Body of pancreas (tissue), 4 donors: ENCODE data around the gene F2.

ENCODE experiments used
- CTCF ChIP-seq, 7 experiments: fragments of 450-650 bp in 4 of 7; fragments of 200-600 bp in 3 of 7; sonication (generic) in 3 of 7; IDR thresholded peaks; one replicate each; pipeline ENCODE4 v1.5.1; 2016 to 2019; ENCODE audit warnings: antibody characterized with exemption in 7 of 7
- POLR2A ChIP-seq, 3 donors: fragments of 450-650 bp; IDR thresholded peaks; one replicate each; pipeline ENCODE4 v1.6.1; 2016; ENCODE audit warnings: antibody characterized with exemption in 3 of 3, mild to moderate bottlenecking in 2 of 3

DNA sequence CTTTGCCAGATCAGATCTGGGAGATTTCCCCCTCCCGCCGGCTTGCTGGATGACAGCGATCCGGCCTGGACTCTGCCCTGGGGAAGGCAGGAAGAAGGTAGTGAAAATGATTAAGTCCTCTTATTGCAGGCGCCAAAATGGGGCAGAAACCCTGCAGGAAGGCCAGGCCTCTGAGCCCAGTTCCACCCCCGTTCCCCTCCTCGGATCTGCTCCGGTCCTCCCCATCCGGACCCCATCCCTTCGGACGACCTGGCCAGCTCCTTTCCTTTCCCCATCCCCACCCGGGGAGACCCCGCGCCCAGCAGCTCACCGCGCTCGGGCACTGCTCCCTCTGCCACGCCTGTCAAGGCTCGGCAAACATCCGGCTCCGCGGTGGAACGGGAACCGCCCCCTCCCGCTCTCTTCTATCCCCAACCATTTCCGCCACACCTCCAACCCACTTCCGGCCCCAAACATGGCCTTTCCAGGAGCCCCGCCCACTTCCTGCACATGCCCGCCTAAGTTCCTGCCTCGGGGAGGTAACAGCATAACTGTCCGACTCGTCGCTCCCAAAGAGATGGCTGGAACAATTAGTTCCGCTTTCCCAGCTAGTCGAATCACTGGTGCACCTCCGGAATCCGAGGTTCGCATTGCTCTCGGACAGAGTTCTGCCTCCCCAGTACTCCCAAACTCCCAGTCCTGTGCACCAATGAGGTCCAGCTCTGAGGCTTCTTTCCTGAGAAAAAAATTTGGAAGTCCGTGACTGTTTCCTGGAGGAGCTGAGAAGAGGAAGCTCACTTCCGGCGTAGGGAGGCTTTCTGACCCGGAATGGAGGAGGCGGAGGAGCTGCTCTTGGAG lies 18.6 kb upstream of the F2 start, which contains the start of the genes ARHGAP1 and ZNF408:
- peak in 2 of 7 experiments; percentile 2 to 7 for TF ChIP-seq CTCF (IDR thresholded peaks at IDR 0.05)
- peak; percentile 71 to 93 (median 88) for TF ChIP-seq POLR2A (IDR thresholded peaks at IDR 0.05)
